Activated T-helper 9 cell treated with anti-CD3 and anti-CD28 coated beads, Interleukin-2, amount 50 U/mL, for 16 hours (primary cell): Measurements from ENCODE around the gene MOV10L1.

ENCODE experiments used
- DNase-seq: peaks from one replicate; pipeline ENCODE4 v3.0.0-alpha.2; 2020; ENCODE audit warnings: low read depth

MOV10L1 gene

GRCh38 chr22:50189849-50190181, 100.0 kb downstream of the MOV10L1 start:
- DNase-seq = no peak

GRCh38 chr22:50190182-50190940, 100.6 kb downstream of the MOV10L1 start:
- peak; percentile 67 for DNase-seq

GRCh38 chr22:50190941-50191741, 101.3 kb downstream of the MOV10L1 start:
- peak; percentile 59 for DNase-seq

GRCh38 chr22:50192436-50193204, 102.8 kb downstream of the MOV10L1 start:
- no peak for DNase-seq

- DNase-seq = no peak
Measured at GRCh38 chr22:50193621-50194020, 103.8 kb downstream of the MOV10L1 start.

- no peak for DNase-seq
Measured at GRCh38 chr22:50194037-50194805, 104.4 kb downstream of the MOV10L1 start.

- DNase-seq = no peak
Measured at GRCh38 chr22:50196256-50196655, 106.5 kb downstream of the MOV10L1 start.

- DNase-seq = no peak
Measured at GRCh38 chr22:50197000-50197800, 107.4 kb downstream of the MOV10L1 start.

- no peak for DNase-seq
Measured at GRCh38 chr22:50197856-50198623, 108.2 kb downstream of the MOV10L1 start.

GRCh38 chr22:50198624-50199017, 108.8 kb downstream of the MOV10L1 start:
- DNase-seq = no peak

- DNase-seq = no peak
Measured at GRCh38 chr22:50199251-50199721, 109.5 kb downstream of the MOV10L1 start.

- DNase-seq = no peak
Measured at GRCh38 chr22:50199829-50200460, 110.1 kb downstream of the MOV10L1 start.

- peak; percentile 85 for DNase-seq
Measured at GRCh38 chr22:50200461-50201190, 110.8 kb downstream of the MOV10L1 start, which contains the start of gene SELENOO. SELENOO (plus strand) TSS chr22:50201011; CDS start chr22:50201037, 26 bp downstream.

- DNase-seq = no peak
Measured at GRCh38 chr22:50201191-50202129, 111.7 kb downstream of the MOV10L1 start.

GRCh38 chr22:50202130-50202666, 112.4 kb downstream of the MOV10L1 start:
- no peak for DNase-seq

- no peak for DNase-seq
Measured at GRCh38 chr22:50203288-50203687, 113.5 kb downstream of the MOV10L1 start.

GRCh38 chr22:50204571-50204970, 114.8 kb downstream of the MOV10L1 start:
- no peak for DNase-seq
